HepG2 (cell line): ENCODE measurements around the gene OGFOD3. TPM values are rescaled to one million over a fixed set of nuclear protein-coding genes. Genes with fewer than 3 reads are reported as not detected.
A peak's percentile ranks its signal among the peaks of the same experiment; 100 is the strongest.

Experiments
- DMTF1 ChIP-seq: sonication (generic); formaldehyde crosslinking; IDR thresholded peaks from 2 replicates; pipeline ENCODE4 v1.4.0; 2020; ENCODE audit warnings: mild to moderate bottlenecking, missing genetic modification reagents
- E2F1 ChIP-seq: sonication (generic); formaldehyde crosslinking; IDR thresholded peaks from 2 replicates; pipeline ENCODE4 v1.5.0; 2020; ENCODE audit warnings: missing genetic modification reagents
- ELF4 ChIP-seq: sonication (generic); formaldehyde crosslinking; IDR thresholded peaks from 2 replicates; pipeline ENCODE4 v1.5.0; 2020; ENCODE audit warnings: missing genetic modification reagents, mild to moderate bottlenecking, moderate library complexity, borderline replicate concordance
- GABPA ChIP-seq, 2 experiments: IDR thresholded peaks; 2 replicates each; pipeline ENCODE4 v1.6.1; 2011 to 2016; ENCODE audit warnings: low read depth in 2 of 2, low read length in 1 of 2, missing biosample characterization in 1 of 2, missing genetic modification characterization in 1 of 2
- HMGXB4 ChIP-seq, 2 experiments: sonication (generic) in 1 of 2; formaldehyde crosslinking in 1 of 2; IDR thresholded peaks; 2 replicates each; pipeline versions ENCODE4 v1.4.0 to v1.6.1; 2018 to 2020; ENCODE audit warnings: missing genetic modification reagents in 2 of 2, borderline replicate concordance in 1 of 2, low read depth in 1 of 2, mild to moderate bottlenecking in 1 of 2, missing biosample characterization in 1 of 2
- HNF4A ChIP-seq: sonication (generic); formaldehyde crosslinking; IDR thresholded peaks from 2 replicates; pipeline ENCODE4 v1.4.0; 2020; ENCODE audit warnings: missing genetic modification reagents
- KLF11 ChIP-seq: IDR thresholded peaks from 2 replicates; pipeline ENCODE4 v1.6.1; 2016; ENCODE audit warnings: missing compliant biosample characterization
- KLF12 ChIP-seq: sonication (generic); formaldehyde crosslinking; IDR thresholded peaks from 2 replicates; pipeline ENCODE4 v1.4.0; 2020; ENCODE audit warnings: missing genetic modification reagents, borderline replicate concordance
- MLLT10 ChIP-seq: sonication (generic); formaldehyde crosslinking; IDR thresholded peaks from 2 replicates; pipeline ENCODE4 v1.4.0; 2020; ENCODE audit warnings: missing genetic modification reagents
- NFE2L1 ChIP-seq: sonication (generic); formaldehyde crosslinking; IDR thresholded peaks from 2 replicates; pipeline ENCODE4 v1.4.0; 2020; ENCODE audit warnings: missing genetic modification reagents, mild to moderate bottlenecking, borderline replicate concordance
- POLR2AphosphoS2 ChIP-seq: IDR thresholded peaks from 2 replicates; pipeline ENCODE4 v1.6.1; 2011; ENCODE audit warnings: low read depth, low read length, improper control_type of control experiment
- RNF2 ChIP-seq: fragments of 450-650 bp; conservative IDR thresholded peaks from 2 replicates; pipeline ENCODE4 v1.6.1; 2016; ENCODE audit warnings: low read depth
- STAG1 ChIP-seq: sonication (generic); formaldehyde crosslinking; IDR thresholded peaks from 2 replicates; pipeline ENCODE4 v1.4.0; 2020; ENCODE audit warnings: missing genetic modification reagents
- THAP8 ChIP-seq: sonication (generic); formaldehyde crosslinking; IDR thresholded peaks from 2 replicates; pipeline ENCODE4 v1.5.1; 2020; ENCODE audit warnings: missing genetic modification reagents, mild to moderate bottlenecking, borderline replicate concordance
- TOPORS ChIP-seq: sonication (generic); formaldehyde crosslinking; IDR thresholded peaks from 2 replicates; pipeline ENCODE4 v1.8.0; 2023; ENCODE audit warnings: mild to moderate bottlenecking, missing genetic modification reagents
- XRCC5 ChIP-seq: fragments of 200-400 bp; formaldehyde crosslinking; optimal IDR thresholded peaks from 2 replicates; pipeline ENCODE3; 2017; ENCODE audit warnings: mild to moderate bottlenecking, low read length
- ZBTB1 ChIP-seq: sonication (generic); formaldehyde crosslinking; IDR thresholded peaks from 2 replicates; pipeline ENCODE4 v1.4.0; 2020; ENCODE audit warnings: missing genetic modification reagents, borderline replicate concordance
- ZMAT3 ChIP-seq: sonication (generic); formaldehyde crosslinking; conservative IDR thresholded peaks from 2 replicates; pipeline ENCODE4 v1.7.0; 2021; ENCODE audit warnings: missing genetic modification reagents
- ZNF17 ChIP-seq: sonication (generic); formaldehyde crosslinking; IDR thresholded peaks from 2 replicates; pipeline ENCODE4 v1.5.0; 2020; ENCODE audit warnings: mild to moderate bottlenecking, missing genetic modification reagents
- ZNF44 ChIP-seq: sonication (generic); formaldehyde crosslinking; IDR thresholded peaks from 2 replicates; pipeline ENCODE4 v1.5.1; 2020; ENCODE audit warnings: mild to moderate bottlenecking, missing genetic modification reagents
- ZNF547 ChIP-seq: sonication (generic); formaldehyde crosslinking; IDR thresholded peaks from 2 replicates; pipeline ENCODE4 v1.5.1; 2020; ENCODE audit warnings: mild to moderate bottlenecking, missing genetic modification reagents
- ZNF660 ChIP-seq: sonication (generic); formaldehyde crosslinking; IDR thresholded peaks from 2 replicates; pipeline ENCODE4 v1.5.1; 2020; ENCODE audit warnings: mild to moderate bottlenecking, low read depth, missing genetic modification reagents, borderline replicate concordance
- ZNF713 ChIP-seq: sonication (generic); formaldehyde crosslinking; IDR thresholded peaks from 2 replicates; pipeline ENCODE4 v1.4.0; 2020; ENCODE audit warnings: mild to moderate bottlenecking, missing genetic modification reagents
- ZSCAN12 ChIP-seq: sonication (generic); formaldehyde crosslinking; IDR thresholded peaks from 2 replicates; pipeline ENCODE4 v1.9.0; 2021; ENCODE audit warnings: mild to moderate bottlenecking, missing genetic modification reagents
- polyA plus RNA-seq, 8 experiments: library from polyadenylated mRNA; depleted of rRNA in 3 of 8; stranded (reverse) in 7 of 8; unstranded in 1 of 8; fragments of >200 nt; fragmentation: Illumina TruSeq in 4 of 8; extraction: Trizol in 4 of 8; gene quantifications; 2 replicates each; pipeline versions ENCODE4 v1.2.1 to v1.2.3, GENCODE V29; 2011 to 2016; ENCODE audit warnings: low read depth in 4 of 8, missing spikeins in 1 of 8, mixed read lengths in 1 of 8; ENCODE audit not compliant: insufficient read depth in 1 of 8
- total RNA-seq, 5 experiments: library from RNA; depleted of rRNA; stranded (reverse); fragments of >200 nt; fragmentation: Illumina TruSeq; extraction: Trizol; gene quantifications; 2 replicates each; pipeline ENCODE4 v1.2.3, GENCODE V29; 2016; ENCODE audit warnings: low read depth in 1 of 5

Gene OGFOD3
- total and polyA plus RNA-seq, 2 of the 13 experiments (the other 11 are each of a cell fraction or from before 2014, with no cell fraction given): 40.0 to 42.1 TPM

- TF ChIP-seq ZSCAN12 (CRISPR knock-in tag) (no peak), DMTF1 (no peak), POLR2AphosphoS2 (no peak), TOPORS (CRISPR knock-in tag) (peak; percentile 31; the same call in 1 of the 2 replicates), NFE2L1 (CRISPR knock-in tag) (no peak), RNF2 (peak; percentile 38; the same call in 1 of the 2 replicates), HMGXB4 (CRISPR knock-in tag; IDR thresholded peaks at IDR 0.05; ENCODE audit: borderline replicate concordance in 1 of 2, low read depth in 1 of 2) (peak in 1 of 2 experiments; percentile 41; a peak in 1 of 4 replicates), MLLT10 (no peak), STAG1 (CRISPR knock-in tag) (peak; percentile 47; the same call in 1 of the 2 replicates), GABPA (IDR thresholded peaks at IDR 0.05; ENCODE audit: low read depth, low read length) (no peak), GABPA (CRISPR knock-in tag; IDR thresholded peaks at IDR 0.05; ENCODE audit: low read depth) (no peak), ZBTB1 (CRISPR knock-in tag) (no peak), KLF12 (CRISPR knock-in tag) (no peak), XRCC5 (peak; percentile 60), THAP8 (no peak), KLF11 (CRISPR knock-in tag) (peak; percentile 21; the same call in 1 of the 2 replicates), ZNF660 (CRISPR knock-in tag) (no peak), ZNF713 (CRISPR knock-in tag) (no peak), HNF4A (CRISPR knock-in tag) (peak; percentile 59; the same call in 1 of the 2 replicates), ELF4 (CRISPR knock-in tag) (no peak), E2F1 (no peak), ZNF44 (CRISPR knock-in tag) (0 out of 2 replicates have a peak, but pooled peaks have one; percentile 56), ZNF17 (CRISPR knock-in tag) (no peak), ZNF547 (CRISPR knock-in tag) (no peak; the same call in 1 of the 2 replicates), ZMAT3 (CRISPR knock-in tag) (no peak)
Observed at GRCh38 chr17:82384730-82385481, 33.5 kb downstream of the OGFOD3 start (continued).
